Fibroblast of lung (primary cell): ENCODE results near the gene GUCY1A2. TPM values are rescaled to one million over a fixed set of nuclear protein-coding genes. Genes with fewer than 3 reads are reported as not detected.
A peak's percentile ranks its signal among the peaks of the same experiment; 100 is the strongest.

Experiments
- DNase-seq, 2 donors: peaks; one replicate each; pipeline versions ENCODE4 v3.0.0 to v3.0.0-alpha.2; 2010; ENCODE audit warnings: low read depth in 2 of 2
- H2AFZ ChIP-seq: 2 replicates; pipeline ENCODE4 v1.5.1; 2012; ENCODE audit warnings: low read length, control low read depth, inconsistent platforms
- H3K27ac ChIP-seq: 2 replicates; pipeline ENCODE4 v1.5.1; 2011; ENCODE audit warnings: low read length, control low read depth; ENCODE audit not compliant: insufficient read depth
- H3K27me3 ChIP-seq: 2 replicates; pipeline ENCODE4 v1.5.1; 2011; ENCODE audit warnings: mild to moderate bottlenecking, low read length; ENCODE audit not compliant: control insufficient read depth, insufficient read depth
- H3K36me3 ChIP-seq: 2 replicates; pipeline ENCODE4 v1.5.1; 2011; ENCODE audit warnings: low read length; ENCODE audit not compliant: control insufficient read depth, insufficient read depth
- H3K4me1 ChIP-seq: 2 replicates; pipeline ENCODE4 v1.5.1; 2011; ENCODE audit warnings: low read length; ENCODE audit not compliant: control insufficient read depth, insufficient read depth; ENCODE audit errors: extremely low read depth
- H3K4me2 ChIP-seq: 2 replicates; pipeline ENCODE4 v1.5.1; 2011; ENCODE audit warnings: low read length, control low read depth; ENCODE audit not compliant: insufficient read depth; ENCODE audit errors: extremely low read depth
- H3K4me3 ChIP-seq, 4 experiments: fragments of 200-600 bp in 1 of 4; sonication (generic) in 1 of 4; replicated peaks in 1 of 4; 2 replicates each; pipeline ENCODE4 v1.5.1; 2011 to 2016; ENCODE audit warnings: low read length in 4 of 4, low read depth in 3 of 4, mild to moderate bottlenecking in 3 of 4, control low read depth in 2 of 4, inconsistent platforms in 1 of 4, mixed read lengths in 1 of 4; ENCODE audit not compliant: insufficient read depth in 1 of 4; ENCODE audit errors: control extremely low read depth in 1 of 4
- H3K79me2 ChIP-seq: 2 replicates; pipeline ENCODE4 v1.5.1; 2012; ENCODE audit warnings: mild to moderate bottlenecking, low read length, inconsistent platforms; ENCODE audit not compliant: control insufficient read depth, insufficient read depth
- H3K9ac ChIP-seq: 2 replicates; pipeline ENCODE4 v1.5.1; 2011; ENCODE audit warnings: mild to moderate bottlenecking, low read length, control low read depth; ENCODE audit not compliant: insufficient read depth
- H3K9me3 ChIP-seq: 2 replicates; pipeline ENCODE4 v1.5.1; 2012; ENCODE audit warnings: low read depth, low read length; ENCODE audit not compliant: control insufficient read depth, insufficient read depth
- H4K20me1 ChIP-seq: 2 replicates; pipeline ENCODE4 v1.5.1; 2011; ENCODE audit warnings: low read length; ENCODE audit not compliant: control insufficient read depth, insufficient read depth; ENCODE audit errors: extremely low read depth
- EZH2 ChIP-seq: IDR thresholded peaks from 2 replicates; pipeline ENCODE4 v1.5.1; 2012; ENCODE audit warnings: low read length, control low read depth, mild to moderate bottlenecking; ENCODE audit errors: missing control alignments
- polyA plus RNA-seq, 2 donors: library from polyadenylated mRNA; depleted of rRNA in 1 of 2; stranded (reverse) in 1 of 2; unstranded in 1 of 2; fragments of >200 nt; gene quantifications; 2 replicates each; pipeline ENCODE4 v1.2.1, GENCODE V29; 2011 to 2012; ENCODE audit warnings: missing spikeins in 1 of 2
- total RNA-seq: library from RNA; depleted of rRNA; stranded (reverse); fragments of >200 nt; gene quantifications from 2 replicates; pipeline ENCODE4 v1.2.1, GENCODE V29; 2014
- TF ChIP-seq, protein P1 (sequence below), 2 donors: IDR thresholded peaks in 1 of 2; conservative IDR thresholded peaks in 1 of 2; 1 replicate in 1 of 2; 2 replicates in 1 of 2; pipeline ENCODE4 v1.5.1; 2011 to 2012; ENCODE audit warnings: low read length in 2 of 2, control low read depth in 1 of 2, inconsistent platforms in 1 of 2, low read depth in 1 of 2, mild to moderate bottlenecking in 1 of 2

Gene GUCY1A2
- total and polyA plus RNA-seq, 2 donors (not counting 1 experiment from before 2014, with no cell fraction given) = 0.50 to 1.4 TPM

DNA sequence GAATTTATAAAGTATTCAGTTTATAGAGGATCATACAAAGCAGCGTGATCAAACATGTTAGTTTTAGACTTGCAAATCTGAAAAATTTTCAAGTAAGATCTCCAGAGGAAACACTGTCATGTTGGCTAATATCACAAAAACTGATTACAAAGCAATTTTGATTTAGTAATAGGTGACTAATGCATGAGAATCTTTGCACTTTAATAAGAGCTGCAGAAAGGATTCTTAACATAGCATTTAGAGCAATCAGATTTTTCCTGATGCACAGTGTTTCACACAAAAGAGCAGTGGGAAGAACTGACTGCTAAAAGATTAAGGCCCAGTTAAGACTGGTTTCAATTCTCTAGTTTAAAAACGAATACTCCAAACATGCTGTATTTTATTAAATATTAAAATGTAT lies 321.2 kb downstream of the GUCY1A2 start:
- peak; percentile 67 to 90 for DNase-seq
- no peak overlapping the region for H3K27ac ChIP-seq
- no peaks in the 10 kb centered on the region for H3K9me3 ChIP-seq
- no peak overlapping the region for H3K4me2 ChIP-seq
- no peak overlapping the region for H3K4me3 ChIP-seq
- H3K27me3 ChIP-seq = no peaks in the 10 kb centered on the region
- no peak overlapping the region for H3K9ac ChIP-seq
- no peak overlapping the region for H2AFZ ChIP-seq
- H3K36me3 ChIP-seq = no peaks in the 10 kb centered on the region
- TF ChIP-seq, protein P1, sequence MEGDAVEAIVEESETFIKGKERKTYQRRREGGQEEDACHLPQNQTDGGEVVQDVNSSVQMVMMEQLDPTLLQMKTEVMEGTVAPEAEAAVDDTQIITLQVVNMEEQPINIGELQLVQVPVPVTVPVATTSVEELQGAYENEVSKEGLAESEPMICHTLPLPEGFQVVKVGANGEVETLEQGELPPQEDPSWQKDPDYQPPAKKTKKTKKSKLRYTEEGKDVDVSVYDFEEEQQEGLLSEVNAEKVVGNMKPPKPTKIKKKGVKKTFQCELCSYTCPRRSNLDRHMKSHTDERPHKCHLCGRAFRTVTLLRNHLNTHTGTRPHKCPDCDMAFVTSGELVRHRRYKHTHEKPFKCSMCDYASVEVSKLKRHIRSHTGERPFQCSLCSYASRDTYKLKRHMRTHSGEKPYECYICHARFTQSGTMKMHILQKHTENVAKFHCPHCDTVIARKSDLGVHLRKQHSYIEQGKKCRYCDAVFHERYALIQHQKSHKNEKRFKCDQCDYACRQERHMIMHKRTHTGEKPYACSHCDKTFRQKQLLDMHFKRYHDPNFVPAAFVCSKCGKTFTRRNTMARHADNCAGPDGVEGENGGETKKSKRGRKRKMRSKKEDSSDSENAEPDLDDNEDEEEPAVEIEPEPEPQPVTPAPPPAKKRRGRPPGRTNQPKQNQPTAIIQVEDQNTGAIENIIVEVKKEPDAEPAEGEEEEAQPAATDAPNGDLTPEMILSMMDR (conservative IDR thresholded peaks at IDR 0.05 in 1 of 2, IDR thresholded peaks at IDR 0.05 in 1 of 2; ENCODE audit: low read depth in 1 of 2, low read length in 2 of 2) = no peak
- TF ChIP-seq EZH2 = no peak
- no peaks in the 10 kb centered on the region for H3K4me1 ChIP-seq
- no peaks in the 10 kb centered on the region for H3K79me2 ChIP-seq
- H4K20me1 ChIP-seq = no peaks in the 10 kb centered on the region

DNA sequence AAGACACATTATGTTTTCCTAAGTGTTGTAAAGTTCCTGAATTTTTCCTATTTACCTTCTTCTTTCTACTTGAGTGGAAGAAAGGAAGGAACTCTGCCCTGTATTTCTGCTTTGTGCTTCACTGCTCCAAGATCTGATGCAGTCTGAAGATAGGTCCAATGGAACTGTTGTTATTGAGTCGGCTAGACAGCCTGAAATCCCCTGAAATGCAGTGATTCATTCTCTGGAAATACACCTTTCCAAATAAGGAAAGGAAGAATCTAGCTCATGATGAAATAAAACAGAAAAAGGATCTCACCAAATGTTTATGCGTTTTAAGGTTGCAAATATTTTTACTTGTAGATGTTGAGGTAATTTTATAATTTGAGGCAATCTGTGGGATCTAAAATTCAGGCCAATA lies 322.8 kb downstream of the GUCY1A2 start:
- no peak overlapping the region for H3K9ac ChIP-seq
- H4K20me1 ChIP-seq = no peaks in the 10 kb centered on the region
- H3K27me3 ChIP-seq = no peaks in the 10 kb centered on the region
- H3K4me2 ChIP-seq = no peak overlapping the region
- no peaks in the 10 kb centered on the region for H3K4me1 ChIP-seq
- no peaks in the 10 kb centered on the region for H3K79me2 ChIP-seq
- no peak overlapping the region for H3K27ac ChIP-seq
- H3K4me3 ChIP-seq = no peak overlapping the region
- TF ChIP-seq EZH2 = no peak
- TF ChIP-seq, protein P1 (conservative IDR thresholded peaks at IDR 0.05 in 1 of 2, IDR thresholded peaks at IDR 0.05 in 1 of 2; ENCODE audit: low read depth in 1 of 2, low read length in 2 of 2) = no peak
- no peak overlapping the region for H2AFZ ChIP-seq
- H3K9me3 ChIP-seq = no peaks in the 10 kb centered on the region
- H3K36me3 ChIP-seq = no peaks in the 10 kb centered on the region
- peak; percentile 59 to 88 for DNase-seq

DNA sequence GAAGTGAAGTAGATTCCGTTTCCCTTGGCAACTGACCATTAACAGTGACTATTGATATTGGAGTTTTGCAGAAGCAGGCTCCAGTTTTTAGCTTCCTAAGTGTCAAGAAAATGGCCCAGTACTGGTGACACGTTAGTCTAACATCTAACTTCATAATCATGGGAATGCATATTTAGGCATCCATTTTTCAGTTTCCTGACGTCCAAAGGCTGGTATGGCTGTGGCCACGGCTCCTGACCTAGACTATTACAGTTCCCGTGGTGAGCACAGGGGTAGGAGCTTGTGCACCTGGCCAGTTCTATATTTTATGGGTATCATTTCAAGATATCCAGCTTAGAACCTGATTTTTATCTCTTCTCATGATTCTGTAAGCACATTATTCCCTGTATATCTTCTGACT lies 323.8 kb downstream of the GUCY1A2 start:
- H3K36me3 ChIP-seq = no peaks in the 10 kb centered on the region
- no peak overlapping the region for H3K9ac ChIP-seq
- no peak overlapping the region for H3K4me2 ChIP-seq
- H3K9me3 ChIP-seq = no peaks in the 10 kb centered on the region
- no peaks in the 10 kb centered on the region for H3K27me3 ChIP-seq
- H3K4me3 ChIP-seq = no peak overlapping the region
- H3K27ac ChIP-seq = no peak overlapping the region
- no peaks in the 10 kb centered on the region for H3K79me2 ChIP-seq
- DNase-seq = no peak
- H4K20me1 ChIP-seq = no peaks in the 10 kb centered on the region
- H2AFZ ChIP-seq = no peak overlapping the region
- H3K4me1 ChIP-seq = no peaks in the 10 kb centered on the region
- TF ChIP-seq, protein P1 (conservative IDR thresholded peaks at IDR 0.05 in 1 of 2, IDR thresholded peaks at IDR 0.05 in 1 of 2; ENCODE audit: low read depth in 1 of 2, low read length in 2 of 2) = no peak
- TF ChIP-seq EZH2 = no peak
